ENCODE measurements around the gene GIMAP7. TPM values are rescaled to one million over a fixed set of nuclear protein-coding genes. Genes with fewer than 3 reads are reported as not detected.

GIMAP7 gene
- total and polyA plus RNA-seq, 2 donors (not counting 1 experiment from before 2014, with no cell fraction given): 0.16 to 0.30 TPM

DNA sequence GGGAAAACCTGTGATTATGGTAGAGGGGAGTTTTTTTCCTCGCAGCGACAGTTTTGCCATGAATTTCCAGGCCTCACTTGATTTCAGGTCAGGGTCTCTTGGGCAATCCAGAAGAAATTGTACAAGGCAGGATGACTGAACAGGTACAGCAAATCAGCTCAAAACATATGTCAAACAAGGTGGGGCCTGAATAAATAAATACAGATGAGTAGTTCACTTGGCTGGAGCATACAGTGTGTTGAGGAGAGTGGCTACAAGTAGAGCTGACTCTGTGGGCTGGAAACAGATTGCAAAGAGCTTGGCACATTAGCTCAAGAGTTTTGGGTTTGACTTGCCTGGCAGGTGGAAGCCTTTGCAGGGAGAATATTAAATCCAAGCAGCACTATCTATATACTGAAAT is 49.3 kb upstream of the GIMAP7 start:
- Histone ChIP-seq H3K79me2 (ENCODE audit: control insufficient read depth, insufficient read depth, low read length) (no peaks in the 10 kb centered on the region), H2AFZ (ENCODE audit: insufficient read depth, low read depth, low read length, poor library complexity, severe bottlenecking) (no peak overlapping the region), H3K27me3 (replicated peaks in 1 of 4; ENCODE audit: control extremely low read depth in 1 of 4, control insufficient read depth in 3 of 4, insufficient read depth in 4 of 4, low read length in 3 of 4) (peaks cover 0 to 5% (median 0%) of the 10 kb centered on the region in 4 experiments), H3K4me3 (ENCODE audit: control extremely low read depth in 1 of 5, extremely low read depth in 1 of 5, insufficient read depth in 1 of 5, low read depth in 2 of 5, low read length in 4 of 5) (no peak overlapping the region), H3K36me3 (replicated peaks in 1 of 2; ENCODE audit: control extremely low read depth in 1 of 2, control insufficient read depth in 1 of 2, extremely low read depth in 1 of 2, insufficient read depth in 2 of 2, low read length in 1 of 2) (no peaks in the 10 kb centered on the region), H3K27ac (ENCODE audit: low read length in 2 of 2) (no peak overlapping the region), H3K4me1 (ENCODE audit: control insufficient read depth in 2 of 2, insufficient read depth in 2 of 2, low read length in 2 of 2) (no peaks in the 10 kb centered on the region), H3K9ac (ENCODE audit: low read length) (no peak overlapping the region), H3K9me3 (ENCODE audit: control extremely low read depth in 1 of 3, control insufficient read depth in 2 of 3, insufficient read depth in 1 of 3, low read length in 2 of 3) (peaks cover 0 to 19% (median 6%) of the 10 kb centered on the region in 3 donors), H4K20me1 (ENCODE audit: control insufficient read depth, insufficient read depth, low read length, poor library complexity, severe bottlenecking) (no peaks in the 10 kb centered on the region), H3K4me2 (replicated peaks; ENCODE audit: low read depth, low read length, poor library complexity, severe bottlenecking) (no peak overlapping the region)
- WGBS (ENCODE audit: insufficient coverage): 95% methylated on average over 2 of the region's 2 CpGs
- DNase-seq (no peak), ATAC-seq (ENCODE audit: low read depth) (no peak)
- CTCF ChIA-PET: no interaction called here
- POLR2A ChIA-PET: interaction anchor here (0.6 kb wide), 1 partner anchor 188 kb away, joined by 4 read pairs; no protein-coding TSS in a partner anchor
- Mint-ChIP-seq H3K4me1 (no peaks in the 10 kb centered on the region), H3K9me3 (ENCODE audit: insufficient read depth) (peaks cover 20% of the 10 kb centered on the region), H3K27ac (no peak overlapping the region), H3K27me3 (peaks cover 16% of the 10 kb centered on the region), H3K4me3 (no peak overlapping the region)
- no peak for TF ChIP-seq EZH2 (IDR thresholded peaks at IDR 0.05; ENCODE audit: borderline replicate concordance, insufficient read depth, low read depth, low read length, poor library complexity, severe bottlenecking)
- intact Hi-C loops (cut with micrococcal nuclease): no loop called here

- DNase-seq (no peak), ATAC-seq (ENCODE audit: low read depth) (no peak)
- Histone ChIP-seq H3K4me3 (ENCODE audit: control extremely low read depth in 1 of 5, extremely low read depth in 1 of 5, insufficient read depth in 1 of 5, low read depth in 2 of 5, low read length in 4 of 5) (no peak overlapping the region), H2AFZ (ENCODE audit: insufficient read depth, low read depth, low read length, poor library complexity, severe bottlenecking) (no peak overlapping the region), H4K20me1 (ENCODE audit: control insufficient read depth, insufficient read depth, low read length, poor library complexity, severe bottlenecking) (no peaks in the 10 kb centered on the region), H3K9me3 (ENCODE audit: control extremely low read depth in 1 of 3, control insufficient read depth in 2 of 3, insufficient read depth in 1 of 3, low read length in 2 of 3) (peaks cover 0 to 13% (median 6%) of the 10 kb centered on the region in 3 donors), H3K27me3 (replicated peaks in 1 of 4; ENCODE audit: control extremely low read depth in 1 of 4, control insufficient read depth in 3 of 4, insufficient read depth in 4 of 4, low read length in 3 of 4) (peaks cover 0 to 5% (median 0%) of the 10 kb centered on the region in 4 experiments), H3K36me3 (replicated peaks in 1 of 2; ENCODE audit: control extremely low read depth in 1 of 2, control insufficient read depth in 1 of 2, extremely low read depth in 1 of 2, insufficient read depth in 2 of 2, low read length in 1 of 2) (no peaks in the 10 kb centered on the region), H3K9ac (ENCODE audit: low read length) (no peak overlapping the region), H3K27ac (ENCODE audit: low read length in 2 of 2) (no peak overlapping the region), H3K79me2 (ENCODE audit: control insufficient read depth, insufficient read depth, low read length) (no peaks in the 10 kb centered on the region), H3K4me1 (ENCODE audit: control insufficient read depth in 2 of 2, insufficient read depth in 2 of 2, low read length in 2 of 2) (no peaks in the 10 kb centered on the region), H3K4me2 (replicated peaks; ENCODE audit: low read depth, low read length, poor library complexity, severe bottlenecking) (no peak overlapping the region)
- WGBS (ENCODE audit: insufficient coverage): 96% methylated on average over 6 of the region's 6 CpGs
- H3K27me3 Mint-ChIP-seq: peaks cover 16% of the 10 kb centered on the region
- no peak for TF ChIP-seq CTCF (IDR thresholded peaks at IDR 0.05)
- TF ChIP-seq EZH2 (IDR thresholded peaks at IDR 0.05; ENCODE audit: borderline replicate concordance, insufficient read depth, low read depth, low read length, poor library complexity, severe bottlenecking): no peak
- H3K9me3 Mint-ChIP-seq (ENCODE audit: insufficient read depth): peaks cover 16% of the 10 kb centered on the region
- POLR2A ChIA-PET: no interaction called here
- intact Hi-C loops (cut with micrococcal nuclease): no loop called here
- no peaks in the 10 kb centered on the region for H3K4me1 Mint-ChIP-seq
- CTCF ChIA-PET: interaction anchor here (1.0 kb wide), 1 partner anchor 17 kb away, joined by 3 read pairs; no protein-coding TSS in a partner anchor
- H3K4me3 Mint-ChIP-seq: no peak overlapping the region
- H3K27ac Mint-ChIP-seq: no peak overlapping the region
Measured at GRCh38 chr7:150466477-150466876, 48.2 kb upstream of the GIMAP7 start.
